ENCODE results near the gene WNT2.

- TF ChIP-seq CTCF (IDR thresholded peaks at IDR 0.05) (no peak), EP300 (IDR thresholded peaks at IDR 0.05; ENCODE audit: low read depth) (no peak), POLR2AphosphoS5 (IDR thresholded peaks at IDR 0.05) (no peak)
Measured at GRCh38 chr7:117247809-117248208, 75.0 kb downstream of the WNT2 start.

All from transverse colon (tissue), 4 donors.